K562 (cell line): ENCODE data around the gene DOCK8. TPM values are rescaled to one million over a fixed set of nuclear protein-coding genes. Genes with fewer than 3 reads are reported as not detected.

Source experiments
- CBX8 ChIP-seq: fragments of 200-600 bp; sonication (generic); IDR thresholded peaks from 2 replicates; pipeline ENCODE4 v1.6.1; 2012; ENCODE audit warnings: borderline replicate concordance, mixed run types, low read depth, mild to moderate bottlenecking, moderate library complexity, mixed read lengths, low read length, control low read depth, inconsistent platforms; ENCODE audit not compliant: poor library complexity, severe bottlenecking; ENCODE audit errors: extremely low read depth
- ERF ChIP-seq: fragments of 450-650 bp; formaldehyde crosslinking; IDR thresholded peaks from 2 replicates; pipeline ENCODE4 v1.4.0; 2020; ENCODE audit warnings: mild to moderate bottlenecking, mixed read lengths
- FOSL1 ChIP-seq: fragments of 200-800 bp; sonication (Bioruptor generic); conservative IDR thresholded peaks from 2 replicates; pipeline ENCODE4 v1.6.1; 2016; ENCODE audit warnings: missing genetic modification characterization, missing compliant biosample characterization
- FUS ChIP-seq: fragments of 200-400 bp; formaldehyde crosslinking; optimal IDR thresholded peaks from 2 replicates; pipeline ENCODE3; 2017; ENCODE audit warnings: low read depth, low read length
- GABPB2 ChIP-seq: fragments of 250-450 bp; sonication (Bioruptor Pico); conservative IDR thresholded peaks from 2 replicates; pipeline ENCODE4 v1.5.1; 2021; ENCODE audit warnings: mild to moderate bottlenecking
- GATA2 ChIP-seq: sonication (generic); formaldehyde crosslinking; IDR thresholded peaks from 2 replicates; pipeline ENCODE4 v1.4.0; 2020; ENCODE audit warnings: mild to moderate bottlenecking, missing genetic modification reagents
- GATAD2B ChIP-seq: fragments of 450-650 bp; IDR thresholded peaks from 2 replicates; pipeline ENCODE4 v1.6.1; 2017; ENCODE audit warnings: mild to moderate bottlenecking, borderline replicate concordance
- HDAC8 ChIP-seq: fragments of 450-650 bp; IDR thresholded peaks from 2 replicates; pipeline ENCODE4 v1.6.1; 2016; ENCODE audit warnings: mild to moderate bottlenecking, missing genetic modification characterization, moderate library complexity, missing compliant biosample characterization
- ILF3 ChIP-seq: fragments of 450-650 bp; IDR thresholded peaks from 2 replicates; pipeline ENCODE4 v1.6.1; 2018; ENCODE audit warnings: antibody characterized with exemption, mild to moderate bottlenecking, moderate library complexity, borderline replicate concordance
- MCM5 ChIP-seq: fragments of 450-650 bp; IDR thresholded peaks from 2 replicates; pipeline ENCODE4 v1.6.1; 2016; ENCODE audit warnings: low read depth
- MIER1 ChIP-seq: fragments of 450-650 bp; IDR thresholded peaks from 2 replicates; pipeline ENCODE4 v1.6.1; 2016; ENCODE audit warnings: antibody characterized with exemption, mild to moderate bottlenecking, low read depth
- NONO ChIP-seq, 2 experiments: fragments of 200-400 bp in 1 of 2; fragments of 450-650 bp in 1 of 2; formaldehyde crosslinking in 1 of 2; IDR thresholded peaks; 2 replicates each; pipeline ENCODE4 v1.6.1; 2017; ENCODE audit warnings: low read depth in 2 of 2, mild to moderate bottlenecking in 2 of 2, moderate library complexity in 2 of 2, low read length in 1 of 2
- ZC3H4 ChIP-seq: sonication (generic); formaldehyde crosslinking; IDR thresholded peaks from 2 replicates; pipeline ENCODE4 v1.9.0; 2021; ENCODE audit warnings: missing genetic modification reagents, borderline replicate concordance
- ZC3H8 ChIP-seq: fragments of 450-650 bp; IDR thresholded peaks from 2 replicates; pipeline ENCODE4 v1.6.1; 2017
- ZFP1 ChIP-seq: fragments of 450-650 bp; formaldehyde crosslinking; IDR thresholded peaks from 2 replicates; pipeline ENCODE4 v1.4.0; 2020; ENCODE audit warnings: mild to moderate bottlenecking, mixed read lengths
- ZNF274 ChIP-seq: IDR thresholded peaks from 2 replicates; pipeline ENCODE4 v1.6.1; 2011; ENCODE audit warnings: low read depth, mild to moderate bottlenecking, low read length, moderate library complexity, borderline replicate concordance
- ZNF561 ChIP-seq: fragments of 450-650 bp; formaldehyde crosslinking; conservative IDR thresholded peaks from 2 replicates; pipeline ENCODE4 v1.4.0; 2020; ENCODE audit warnings: mild to moderate bottlenecking, moderate library complexity
- ZNF764 ChIP-seq: fragments of 250-450 bp; sonication (Bioruptor Pico); IDR thresholded peaks from 2 replicates; pipeline ENCODE4 v1.4.0; 2020; ENCODE audit warnings: low read depth, mild to moderate bottlenecking, moderate library complexity
- polyA plus RNA-seq, 8 experiments: library from polyadenylated mRNA; depleted of rRNA in 4 of 8; stranded (reverse) in 5 of 8; unstranded in 3 of 8; fragments of >200 nt; fragmentation: Nextera tagmentation in 2 of 8; fragmentation: Illumina TruSeq in 1 of 8; extraction: Ambion mirVana in 2 of 8; extraction: Trizol in 1 of 8; gene quantifications; 2 replicates each; pipeline versions ENCODE4 v1.2.1 to v1.2.3, GENCODE V29; 2011 to 2014; ENCODE audit warnings: inconsistent platforms in 1 of 8, missing spikeins in 1 of 8
- total RNA-seq, 7 experiments: library from RNA; depleted of rRNA in 6 of 7; stranded (reverse); fragments of >200 nt in 6 of 7; fragmentation: Illumina TruSeq in 2 of 7; extraction: Trizol in 2 of 7; gene quantifications; 2 replicates each; pipeline versions ENCODE4 v1.2.1 to v1.2.3, GENCODE V29; 2011 to 2021; ENCODE audit warnings: low replicate concordance in 1 of 7
- TF ChIP-seq, protein P1 (sequence below): fragments of 450-650 bp; IDR thresholded peaks from 2 replicates; pipeline ENCODE4 v1.6.1; 2016
- TF ChIP-seq, protein P2 (sequence below): fragments of 450-650 bp; IDR thresholded peaks from 2 replicates; pipeline ENCODE4 v1.6.1; 2014; ENCODE audit warnings: low read depth, mild to moderate bottlenecking, moderate library complexity, borderline replicate concordance
- TF ChIP-seq, protein P3 (sequence below): fragments of 250-450 bp; sonication (Bioruptor Pico); IDR thresholded peaks from 2 replicates; pipeline ENCODE4 v1.8.0; 2021; ENCODE audit warnings: moderate library complexity, mild to moderate bottlenecking, inconsistent platforms

DOCK8 gene
- total and polyA plus RNA-seq, 9 of the 15 experiments (the other 6 are each of a cell fraction or from before 2014, with no cell fraction given), result 14.4 to 53.8 (median 25.1) TPM

DNA sequence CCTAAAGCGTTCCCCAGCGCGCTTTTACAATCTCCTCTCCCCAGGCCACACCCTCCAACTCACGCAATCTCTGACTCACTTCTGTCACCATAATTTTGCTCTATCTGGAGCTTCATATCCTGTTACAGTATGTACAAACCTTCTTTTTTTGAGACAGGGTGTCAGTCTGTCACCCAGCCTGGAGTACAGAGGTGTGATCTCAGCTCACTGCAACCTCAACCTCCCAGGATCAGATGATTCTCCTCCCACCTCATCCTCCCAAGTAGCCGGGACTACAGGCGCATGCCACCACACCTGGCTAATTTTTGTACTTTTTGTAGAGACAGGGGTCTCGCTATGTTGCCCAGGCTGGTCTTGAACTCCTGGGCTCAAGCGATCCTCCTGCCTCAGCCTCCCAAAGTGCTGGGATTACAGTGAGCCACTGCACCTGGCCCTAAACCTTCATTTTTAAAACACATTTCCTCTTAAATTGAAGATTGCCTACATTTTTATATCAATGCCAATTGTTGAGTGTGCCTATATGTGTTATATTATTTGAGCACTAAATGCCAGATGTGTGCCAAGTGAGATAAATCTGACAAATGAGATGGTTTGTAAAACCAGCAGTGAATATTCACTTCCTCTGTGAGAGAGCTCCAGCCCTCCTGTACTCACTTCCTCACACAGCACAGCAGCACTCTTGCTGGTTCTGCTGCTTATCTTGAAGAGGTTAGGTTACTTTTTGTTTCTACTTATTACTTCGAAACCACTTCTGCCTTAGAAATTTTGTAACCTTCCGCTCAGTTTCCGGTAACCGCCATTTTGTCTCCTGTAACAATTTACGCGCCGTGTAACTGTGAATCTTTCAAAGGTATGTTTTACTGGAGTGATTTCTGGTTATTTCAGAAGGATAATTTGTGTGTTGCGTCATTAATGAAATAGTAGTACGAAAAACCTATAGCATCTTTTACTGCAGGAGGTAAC, 57.9 kb downstream of the DOCK8 start (continued):
- TF ChIP-seq, protein P1, sequence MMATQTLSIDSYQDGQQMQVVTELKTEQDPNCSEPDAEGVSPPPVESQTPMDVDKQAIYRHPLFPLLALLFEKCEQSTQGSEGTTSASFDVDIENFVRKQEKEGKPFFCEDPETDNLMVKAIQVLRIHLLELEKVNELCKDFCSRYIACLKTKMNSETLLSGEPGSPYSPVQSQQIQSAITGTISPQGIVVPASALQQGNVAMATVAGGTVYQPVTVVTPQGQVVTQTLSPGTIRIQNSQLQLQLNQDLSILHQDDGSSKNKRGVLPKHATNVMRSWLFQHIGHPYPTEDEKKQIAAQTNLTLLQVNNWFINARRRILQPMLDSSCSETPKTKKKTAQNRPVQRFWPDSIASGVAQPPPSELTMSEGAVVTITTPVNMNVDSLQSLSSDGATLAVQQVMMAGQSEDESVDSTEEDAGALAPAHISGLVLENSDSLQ, result peak; percentile 90
- no peak for TF ChIP-seq NONO (IDR thresholded peaks at IDR 0.05; ENCODE audit: low read depth in 2 of 2, low read length in 1 of 2)
- no peak for TF ChIP-seq ZC3H4 (CRISPR knock-in tag)
- no peak for TF ChIP-seq ZNF764 (CRISPR knock-in tag)
- TF ChIP-seq, protein P2, sequence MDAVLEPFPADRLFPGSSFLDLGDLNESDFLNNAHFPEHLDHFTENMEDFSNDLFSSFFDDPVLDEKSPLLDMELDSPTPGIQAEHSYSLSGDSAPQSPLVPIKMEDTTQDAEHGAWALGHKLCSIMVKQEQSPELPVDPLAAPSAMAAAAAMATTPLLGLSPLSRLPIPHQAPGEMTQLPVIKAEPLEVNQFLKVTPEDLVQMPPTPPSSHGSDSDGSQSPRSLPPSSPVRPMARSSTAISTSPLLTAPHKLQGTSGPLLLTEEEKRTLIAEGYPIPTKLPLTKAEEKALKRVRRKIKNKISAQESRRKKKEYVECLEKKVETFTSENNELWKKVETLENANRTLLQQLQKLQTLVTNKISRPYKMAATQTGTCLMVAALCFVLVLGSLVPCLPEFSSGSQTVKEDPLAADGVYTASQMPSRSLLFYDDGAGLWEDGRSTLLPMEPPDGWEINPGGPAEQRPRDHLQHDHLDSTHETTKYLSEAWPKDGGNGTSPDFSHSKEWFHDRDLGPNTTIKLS, result no peak
- peak; percentile 93 for TF ChIP-seq FOSL1 (tag)
- TF ChIP-seq ILF3, result no peak
- no peak for TF ChIP-seq FUS
- TF ChIP-seq GATA2 (CRISPR knock-in tag), result no peak
- TF ChIP-seq ZNF561 (CRISPR knock-in tag), result no peak
- TF ChIP-seq MIER1, result no peak
- TF ChIP-seq GABPB2, result no peak
- no peak for TF ChIP-seq ZFP1 (CRISPR knock-in tag)
- no peak for TF ChIP-seq CBX8
- TF ChIP-seq ERF (CRISPR knock-in tag), result no peak
- TF ChIP-seq ZNF274, result no peak
- no peak; the same call in 1 of the 2 replicates for TF ChIP-seq GATAD2B
- no peak for TF ChIP-seq ZC3H8
- no peak for TF ChIP-seq MCM5
- TF ChIP-seq, protein P3, sequence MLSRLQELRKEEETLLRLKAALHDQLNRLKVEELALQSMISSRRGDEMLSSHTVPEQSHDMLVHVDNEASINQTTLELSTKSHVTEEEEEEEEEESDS (CRISPR knock-in tag), result no peak
- TF ChIP-seq HDAC8 (tag), result no peak
